Neural progenitor cell (in vitro differentiated cells): ENCODE measurements around the gene RHCE. TPM values are rescaled to one million over a fixed set of nuclear protein-coding genes. Genes with fewer than 3 reads are reported as not detected.

ENCODE experiments used
- DNase-seq: peaks from one replicate; pipeline ENCODE4 v3.0.0-alpha.2; 2016; ENCODE audit warnings: low spot score
- H2AFZ ChIP-seq: fragments of 200-600 bp; sonication (generic); replicated peaks from 2 replicates; pipeline ENCODE4 v1.6.1; 2016; ENCODE audit warnings: antibody characterized with exemption
- H3F3A ChIP-seq: fragments of 200-600 bp; sonication (generic); 2 replicates; pipeline ENCODE4 v1.6.1; 2016; ENCODE audit warnings: antibody characterized with exemption, low read depth
- H3K27ac ChIP-seq: fragments of 200-600 bp; sonication (generic); 2 replicates; pipeline ENCODE4 v1.5.1; 2016; ENCODE audit warnings: mild to moderate bottlenecking
- H3K27me3 ChIP-seq: fragments of 200-600 bp; sonication (generic); 2 replicates; pipeline ENCODE4 v1.6.1; 2016; ENCODE audit warnings: mild to moderate bottlenecking, moderate library complexity
- H3K36me3 ChIP-seq: fragments of 200-600 bp; sonication (generic); 2 replicates; pipeline ENCODE4 v1.5.1; 2016
- H3K4me1 ChIP-seq: fragments of 200-600 bp; sonication (generic); 2 replicates; pipeline ENCODE4 v1.6.1; 2016; ENCODE audit warnings: mixed run types
- H3K4me2 ChIP-seq: fragments of 200-600 bp; sonication (generic); 2 replicates; pipeline ENCODE4 v1.6.1; 2016
- H3K4me3 ChIP-seq: fragments of 200-600 bp; sonication (generic); 2 replicates; pipeline ENCODE4 v1.5.1; 2016
- H3K79me2 ChIP-seq: fragments of 200-600 bp; sonication (generic); 2 replicates; pipeline ENCODE4 v1.6.1; 2016; ENCODE audit warnings: low read depth
- H3K9ac ChIP-seq: fragments of 200-600 bp; sonication (generic); 2 replicates; pipeline ENCODE4 v1.6.1; 2016
- H3K9me3 ChIP-seq: fragments of 200-600 bp; sonication (generic); 2 replicates; pipeline ENCODE4 v1.5.1; 2016; ENCODE audit warnings: low read depth
- H4K20me1 ChIP-seq: fragments of 200-600 bp; sonication (generic); 2 replicates; pipeline ENCODE4 v1.6.1; 2016; ENCODE audit warnings: low read depth
- H3K27ac Mint-ChIP-seq: 3 replicates; pipeline ENCODE4 v1.8.0; 2021; ENCODE audit warnings: mixed read lengths
- H3K27me3 Mint-ChIP-seq: 2 replicates; pipeline ENCODE4 v1.8.0; 2022; ENCODE audit warnings: low read depth, mild to moderate bottlenecking, inconsistent platforms, moderate library complexity, mixed read lengths; ENCODE audit not compliant: insufficient read depth
- H3K36me3 Mint-ChIP-seq: 3 replicates; pipeline ENCODE4 v1.8.0; 2021; ENCODE audit warnings: mixed read lengths
- H3K4me1 Mint-ChIP-seq: 3 replicates; pipeline ENCODE4 v1.8.0; 2021; ENCODE audit warnings: mixed read lengths
- H3K4me3 Mint-ChIP-seq: 3 replicates; pipeline ENCODE4 v1.8.0; 2021; ENCODE audit warnings: mild to moderate bottlenecking, moderate library complexity, mixed read lengths
- H3K9me3 Mint-ChIP-seq: 3 replicates; pipeline ENCODE4 v1.8.0; 2020; ENCODE audit warnings: mixed read lengths
- CTCF ChIP-seq: fragments of 200-600 bp; sonication (generic); IDR thresholded peaks from 2 replicates; pipeline ENCODE4 v1.5.1; 2017; ENCODE audit warnings: antibody characterized with exemption, mild to moderate bottlenecking
- EZH2 ChIP-seq: fragments of 200-600 bp; sonication (generic); IDR thresholded peaks from 2 replicates; pipeline ENCODE4 v1.6.1; 2017; ENCODE audit warnings: antibody characterized with exemption, mild to moderate bottlenecking, moderate library complexity
- EZH2phosphoT487 ChIP-seq: fragments of 200-600 bp; sonication (generic); IDR thresholded peaks from 2 replicates; pipeline ENCODE4 v1.6.1; 2017; ENCODE audit warnings: antibody characterized with exemption
- total RNA-seq: library from RNA; depleted of rRNA; stranded (reverse); fragments of >200 nt; gene quantifications from 2 replicates; pipeline ENCODE4 v1.2.3, GENCODE V29; 2015; ENCODE audit warnings: low replicate concordance

The RHCE gene
- total RNA-seq, 1 donor from 2014 or later: 0.43 TPM

- H3K4me1 ChIP-seq: no peaks in the 10 kb centered on the region
- Mint-ChIP-seq H3K27me3 (no peaks in the 10 kb centered on the region), H3K4me1 (no peaks in the 10 kb centered on the region), H3K36me3 (peaks cover 20% of the 10 kb centered on the region), H3K4me3 (no peak overlapping the region), H3K9me3 (no peaks in the 10 kb centered on the region), H3K27ac (peak overlapping the region; percentile 9)
- no peak overlapping the region for H3K4me3 ChIP-seq
- no peak overlapping the region for H3K27ac ChIP-seq
- H3K9me3 ChIP-seq: no peaks in the 10 kb centered on the region
- TF ChIP-seq EZH2phosphoT487: no peak
- TF ChIP-seq EZH2: no peak
- TF ChIP-seq CTCF: no peak
- no peaks in the 10 kb centered on the region for H3F3A ChIP-seq
- DNase-seq: no peak
- H3K9ac ChIP-seq: no peak overlapping the region
- peaks cover 2% of the 10 kb centered on the region for H3K36me3 ChIP-seq
- H3K79me2 ChIP-seq: no peaks in the 10 kb centered on the region
- H3K27me3 ChIP-seq: no peaks in the 10 kb centered on the region
- H4K20me1 ChIP-seq: no peaks in the 10 kb centered on the region
- H2AFZ ChIP-seq: no peak overlapping the region
- H3K4me2 ChIP-seq: no peak overlapping the region
These were observed 58.7 kb downstream of the RHCE start for GRCh38 chr1:25361901-25362300.

- peaks cover 4% of the 10 kb centered on the region for H3K36me3 ChIP-seq
- no peaks in the 10 kb centered on the region for H3F3A ChIP-seq
- no peaks in the 10 kb centered on the region for H3K4me1 Mint-ChIP-seq
- peaks cover 24% of the 10 kb centered on the region for H3K36me3 Mint-ChIP-seq
- H3K9ac ChIP-seq: no peak overlapping the region
- DNase-seq: no peak
- no peaks in the 10 kb centered on the region for H3K79me2 ChIP-seq
- H3K27me3 ChIP-seq: no peaks in the 10 kb centered on the region
- no peaks in the 10 kb centered on the region for H3K9me3 ChIP-seq
- TF ChIP-seq EZH2: no peak
- no peak for TF ChIP-seq EZH2phosphoT487
- no peak for TF ChIP-seq CTCF
- H2AFZ ChIP-seq: no peak overlapping the region
- no peak overlapping the region for H3K4me3 ChIP-seq
- H3K4me2 ChIP-seq: no peak overlapping the region
- H3K9me3 Mint-ChIP-seq: no peaks in the 10 kb centered on the region
- H3K27ac Mint-ChIP-seq: peak overlapping the region; percentile 9
- H3K27ac ChIP-seq: no peak overlapping the region
- H3K4me3 Mint-ChIP-seq: no peak overlapping the region
- H3K4me1 ChIP-seq: no peaks in the 10 kb centered on the region
- H3K27me3 Mint-ChIP-seq: peaks cover 2% of the 10 kb centered on the region
- no peaks in the 10 kb centered on the region for H4K20me1 ChIP-seq
These were observed 59.7 kb downstream of the RHCE start for GRCh38 chr1:25360596-25361581.

GRCh38 chr1:25356848-25357247 lies 63.8 kb downstream of the RHCE start:
- Histone ChIP-seq H3K27ac (no peak overlapping the region), H4K20me1 (no peaks in the 10 kb centered on the region), H3F3A (no peaks in the 10 kb centered on the region), H3K79me2 (no peaks in the 10 kb centered on the region), H3K9me3 (no peaks in the 10 kb centered on the region), H3K36me3 (peaks cover 10% of the 10 kb centered on the region), H3K4me1 (no peaks in the 10 kb centered on the region), H3K4me3 (no peak overlapping the region), H3K4me2 (no peak overlapping the region), H3K9ac (no peak overlapping the region), H2AFZ (no peak overlapping the region), H3K27me3 (no peaks in the 10 kb centered on the region)
- H3K27me3 Mint-ChIP-seq: peaks cover 2% of the 10 kb centered on the region
- DNase-seq: no peak
- no peak overlapping the region for H3K4me3 Mint-ChIP-seq
- H3K9me3 Mint-ChIP-seq: no peaks in the 10 kb centered on the region
- no peak for TF ChIP-seq EZH2phosphoT487
- TF ChIP-seq EZH2: no peak
- TF ChIP-seq CTCF: no peak
- H3K36me3 Mint-ChIP-seq: peaks cover 26% of the 10 kb centered on the region
- H3K4me1 Mint-ChIP-seq: no peaks in the 10 kb centered on the region
- H3K27ac Mint-ChIP-seq: no peak overlapping the region
